Activated T-cell treated with anti-CD3 and anti-CD28 coated beads, Interleukin-2, amount 50 U/mL, for 24 hours (primary cell): Measurements from ENCODE around the gene MORN2.

Source experiments
- DNase-seq: peaks from one replicate; pipeline ENCODE4 v3.0.0-alpha.2; 2020
- H3K27ac Mint-ChIP-seq: 2 replicates; pipeline ENCODE4 v1.8.0; 2020; ENCODE audit warnings: mild to moderate bottlenecking, mixed read lengths
- H3K27me3 Mint-ChIP-seq: 2 replicates; pipeline ENCODE4 v1.8.0; 2020; ENCODE audit warnings: mixed read lengths
- H3K36me3 Mint-ChIP-seq: 2 replicates; pipeline ENCODE4 v1.8.0; 2020; ENCODE audit warnings: low read depth, mixed read lengths
- H3K4me1 Mint-ChIP-seq: 2 replicates; pipeline ENCODE4 v1.8.0; 2020; ENCODE audit warnings: low read depth, mixed read lengths
- H3K4me3 Mint-ChIP-seq: 2 replicates; pipeline ENCODE4 v1.8.0; 2020; ENCODE audit warnings: mild to moderate bottlenecking, moderate library complexity, mixed read lengths
- H3K9me3 Mint-ChIP-seq: 2 replicates; pipeline ENCODE4 v1.8.0; 2020; ENCODE audit warnings: mixed read lengths

The MORN2 gene

DNA sequence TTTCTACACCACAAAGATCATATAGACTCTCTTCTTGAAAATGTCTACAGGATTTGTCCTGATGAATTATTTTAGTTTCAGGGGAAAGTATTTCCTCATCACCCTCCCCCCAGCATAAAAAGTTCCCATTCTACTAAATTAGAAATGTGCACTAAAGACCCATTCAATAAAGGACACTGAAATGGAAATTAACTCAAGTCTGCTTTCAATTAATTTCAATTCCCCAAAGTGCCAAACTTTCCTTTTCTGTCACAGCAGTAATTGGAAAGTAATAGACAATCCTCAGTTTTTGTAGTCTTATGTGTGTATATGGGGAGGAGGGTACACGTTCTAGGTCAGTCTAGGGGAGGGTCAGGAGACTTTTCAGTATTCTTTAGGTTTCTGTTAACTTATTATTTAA lies 35.4 kb downstream of the MORN2 start:
- H3K36me3 Mint-ChIP-seq = no peaks in the 10 kb centered on the region
- no peaks in the 10 kb centered on the region for H3K27me3 Mint-ChIP-seq
- peaks cover 17% of the 10 kb centered on the region for H3K4me1 Mint-ChIP-seq
- no peak for DNase-seq
- no peak overlapping the region for H3K4me3 Mint-ChIP-seq
- no peak overlapping the region for H3K27ac Mint-ChIP-seq
- H3K9me3 Mint-ChIP-seq = no peaks in the 10 kb centered on the region

DNA sequence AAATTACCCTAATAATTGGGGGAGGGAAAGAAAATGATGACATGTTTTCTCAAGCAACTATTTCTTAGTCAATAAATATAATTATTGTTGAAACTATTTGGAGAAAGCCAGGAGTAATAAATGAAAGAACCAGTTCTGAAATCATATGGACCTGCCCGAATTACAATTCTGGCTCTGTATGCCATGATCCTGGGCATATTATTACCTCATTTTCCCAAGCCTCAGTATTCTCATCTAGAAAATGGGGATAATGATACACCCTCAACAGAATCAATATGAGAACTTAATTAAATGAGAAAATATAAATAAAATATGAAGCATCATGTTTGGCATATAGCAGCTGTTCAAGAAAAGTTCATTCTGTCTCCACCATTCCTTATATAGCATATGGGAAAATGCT lies 36.8 kb downstream of the MORN2 start:
- Mint-ChIP-seq H3K4me3 (no peak overlapping the region), H3K27ac (no peak overlapping the region), H3K9me3 (no peaks in the 10 kb centered on the region), H3K36me3 (no peaks in the 10 kb centered on the region), H3K27me3 (no peaks in the 10 kb centered on the region), H3K4me1 (peaks cover 14% of the 10 kb centered on the region)
- DNase-seq = no peak

DNA sequence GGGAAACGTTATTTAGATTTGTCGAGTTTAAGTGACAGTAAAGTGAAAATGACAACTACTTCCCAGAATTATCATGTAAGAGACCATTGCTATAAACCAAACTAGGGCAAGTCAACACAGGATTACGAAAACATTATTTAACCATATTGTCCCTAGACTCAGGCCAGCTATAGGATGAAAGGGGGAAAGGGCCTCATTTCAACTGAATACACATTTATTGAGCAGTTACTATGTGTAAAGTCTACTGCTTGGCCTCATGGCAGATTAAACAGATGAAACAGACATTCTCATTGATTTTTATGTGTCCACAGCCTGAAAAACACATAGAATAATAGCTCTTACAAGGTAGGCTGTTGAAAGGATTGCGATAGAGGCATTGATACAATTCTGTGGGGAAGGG lies 46.6 kb downstream of the MORN2 start:
- H3K4me1 Mint-ChIP-seq = no peaks in the 10 kb centered on the region
- H3K27me3 Mint-ChIP-seq = no peaks in the 10 kb centered on the region
- no peaks in the 10 kb centered on the region for H3K9me3 Mint-ChIP-seq
- no peak for DNase-seq
- no peak overlapping the region for H3K4me3 Mint-ChIP-seq
- no peak overlapping the region for H3K27ac Mint-ChIP-seq
- H3K36me3 Mint-ChIP-seq = no peaks in the 10 kb centered on the region

DNA sequence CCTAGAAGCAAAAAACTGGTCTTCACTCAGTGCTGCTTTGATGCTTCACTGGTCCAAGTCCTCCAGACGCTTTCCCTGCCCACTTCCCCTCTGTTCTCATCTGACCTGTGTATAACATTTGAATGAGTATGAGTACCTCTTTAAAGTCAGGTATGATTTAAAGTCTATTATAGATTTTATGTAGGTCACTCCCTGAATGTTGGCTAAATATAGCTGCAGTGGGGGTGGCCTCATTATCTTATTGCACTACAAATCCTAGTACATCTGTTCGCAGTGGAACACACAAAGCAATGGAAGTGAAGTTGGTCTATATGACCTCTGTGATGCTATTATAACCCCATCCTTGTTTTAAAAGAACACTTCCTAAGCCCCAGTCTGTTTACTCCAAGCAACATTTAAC lies 47.1 kb downstream of the MORN2 start:
- Mint-ChIP-seq H3K36me3 (no peaks in the 10 kb centered on the region), H3K9me3 (no peaks in the 10 kb centered on the region), H3K27ac (no peak overlapping the region), H3K27me3 (no peaks in the 10 kb centered on the region), H3K4me1 (no peaks in the 10 kb centered on the region), H3K4me3 (no peak overlapping the region)
- no peak for DNase-seq

DNA sequence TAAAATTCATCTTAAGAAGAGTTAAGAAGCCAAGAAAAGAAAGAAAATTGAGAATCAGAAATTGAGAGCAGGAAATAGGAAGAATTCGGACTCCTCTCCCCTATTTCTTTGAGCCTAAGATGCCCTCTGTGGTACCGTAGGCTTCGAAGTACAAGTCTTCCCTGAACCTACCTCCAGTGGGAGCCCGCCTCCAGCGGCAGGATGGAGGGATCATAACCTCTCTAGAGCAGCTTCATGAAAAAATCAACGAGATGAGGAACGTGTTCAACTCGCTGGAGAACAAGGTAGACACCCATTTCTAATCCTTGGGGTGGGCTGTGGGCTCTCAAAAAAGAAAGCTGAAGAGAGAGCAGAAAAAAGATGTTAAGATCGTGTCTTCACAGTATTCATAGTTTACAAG lies 50.2 kb downstream of the MORN2 start:
- Mint-ChIP-seq H3K4me3 (no peak overlapping the region), H3K36me3 (no peaks in the 10 kb centered on the region), H3K27me3 (no peaks in the 10 kb centered on the region), H3K27ac (no peak overlapping the region), H3K4me1 (no peaks in the 10 kb centered on the region), H3K9me3 (no peaks in the 10 kb centered on the region)
- DNase-seq = no peak

DNA sequence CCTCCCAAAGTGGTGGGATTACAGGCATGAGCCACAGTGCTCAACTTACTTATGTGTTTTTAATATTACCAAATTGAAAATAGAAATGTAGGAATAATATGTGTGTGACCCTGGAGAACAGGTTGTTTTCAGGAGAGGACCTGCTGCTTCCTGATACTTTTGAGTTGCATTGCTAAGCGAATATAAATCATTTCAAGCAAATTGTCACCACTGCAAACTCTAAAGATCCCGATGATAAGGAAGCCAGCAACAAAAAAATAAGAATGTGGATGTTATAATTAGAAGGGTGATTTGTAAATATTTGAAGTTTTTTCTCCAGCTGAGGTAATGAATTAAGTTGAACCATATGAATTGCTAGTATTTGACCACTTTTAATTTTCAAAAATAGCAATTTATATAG lies 54.8 kb downstream of the MORN2 start:
- H3K9me3 Mint-ChIP-seq = no peaks in the 10 kb centered on the region
- DNase-seq = no peak
- H3K27ac Mint-ChIP-seq = no peak overlapping the region
- H3K4me3 Mint-ChIP-seq = no peak overlapping the region
- H3K36me3 Mint-ChIP-seq = no peaks in the 10 kb centered on the region
- peaks cover 3% of the 10 kb centered on the region for H3K4me1 Mint-ChIP-seq
- H3K27me3 Mint-ChIP-seq = no peaks in the 10 kb centered on the region
